ENCODE measurements around the gene DPY30. TPM values are rescaled to one million over a fixed set of nuclear protein-coding genes. Genes with fewer than 3 reads are reported as not detected.

DPY30 gene
- total and polyA plus RNA-seq, 2 experiments from 2014 or later: 156 to 518 TPM

DNA sequence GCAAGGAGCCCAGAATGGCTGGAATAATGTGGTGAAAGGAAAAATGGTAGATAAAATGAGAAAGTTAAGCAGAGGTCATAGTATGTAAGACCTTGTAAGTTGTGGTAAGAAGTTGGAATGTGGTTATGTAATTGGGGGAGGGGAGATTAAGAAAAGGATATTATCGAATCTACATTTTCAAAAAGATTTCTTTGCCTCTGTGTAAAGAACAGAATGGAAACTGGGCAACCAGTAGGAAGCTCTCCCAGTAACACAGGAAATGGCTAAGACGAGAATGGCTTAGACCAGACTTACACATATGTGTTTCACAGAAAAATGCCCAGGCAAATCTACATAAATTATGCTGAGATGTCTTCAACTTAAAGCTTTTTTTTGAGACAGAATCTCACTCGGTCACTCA is 42.0 kb downstream of the DPY30 start:
- Mint-ChIP-seq H3K4me3 (no peak overlapping the region), H3K9me3 (no peaks in the 10 kb centered on the region), H3K27me3 (ENCODE audit: insufficient read depth, low read depth, poor library complexity) (peaks cover 2% of the 10 kb centered on the region), H3K27ac (no peak overlapping the region), H3K4me1 (peaks cover 16% of the 10 kb centered on the region), H3K36me3 (ENCODE audit: low read depth) (no peaks in the 10 kb centered on the region)
- H3F3A ChIP-seq (replicated peaks; ENCODE audit: low read depth): no peaks in the 10 kb centered on the region
- H3K27me3 ChIP-seq (ENCODE audit: insufficient read depth): no peaks in the 10 kb centered on the region
- peaks cover 98% of the 10 kb centered on the region for H3K79me2 ChIP-seq (replicated peaks; ENCODE audit: insufficient read depth)
- peaks cover 26% of the 10 kb centered on the region for H4K20me1 ChIP-seq (replicated peaks; ENCODE audit: insufficient read depth)
- no peaks in the 10 kb centered on the region for H3K36me3 ChIP-seq (ENCODE audit: insufficient read depth)
- H3K27ac ChIP-seq (ENCODE audit: low read depth): 0 out of 2 replicates have a peak overlapping the region, but pooled peaks have one; percentile 36
- no peaks in the 10 kb centered on the region for H3K9me2 ChIP-seq (ENCODE audit: insufficient read depth)
- H3K4me1 ChIP-seq (ENCODE audit: insufficient read depth): no peaks in the 10 kb centered on the region
- H3K4me3 ChIP-seq: no peak overlapping the region
- H2AFZ ChIP-seq: no peak overlapping the region
- no peak for DNase-seq (ENCODE audit: low spot score)
- no peak for ATAC-seq
- H3K4me2 ChIP-seq: no peak overlapping the region
- TF ChIP-seq STAT1 (IDR thresholded peaks at IDR 0.05; ENCODE audit: unreplicated experiment) (no peak), ZNF331 (CRISPR knock-in tag; IDR thresholded peaks at IDR 0.05; ENCODE audit: low read depth) (no peak), POLR2AphosphoS5 (IDR thresholded peaks at IDR 0.05; ENCODE audit: low read depth) (no peak), EZH2 (IDR thresholded peaks at IDR 0.05; ENCODE audit: low read depth, unreplicated experiment) (no peak), NANOG (IDR thresholded peaks at IDR 0.05; ENCODE audit: borderline replicate concordance) (no peak), ZNF114 (CRISPR knock-in tag; IDR thresholded peaks at IDR 0.05) (no peak)
- TF ChIP-seq, protein P1, sequence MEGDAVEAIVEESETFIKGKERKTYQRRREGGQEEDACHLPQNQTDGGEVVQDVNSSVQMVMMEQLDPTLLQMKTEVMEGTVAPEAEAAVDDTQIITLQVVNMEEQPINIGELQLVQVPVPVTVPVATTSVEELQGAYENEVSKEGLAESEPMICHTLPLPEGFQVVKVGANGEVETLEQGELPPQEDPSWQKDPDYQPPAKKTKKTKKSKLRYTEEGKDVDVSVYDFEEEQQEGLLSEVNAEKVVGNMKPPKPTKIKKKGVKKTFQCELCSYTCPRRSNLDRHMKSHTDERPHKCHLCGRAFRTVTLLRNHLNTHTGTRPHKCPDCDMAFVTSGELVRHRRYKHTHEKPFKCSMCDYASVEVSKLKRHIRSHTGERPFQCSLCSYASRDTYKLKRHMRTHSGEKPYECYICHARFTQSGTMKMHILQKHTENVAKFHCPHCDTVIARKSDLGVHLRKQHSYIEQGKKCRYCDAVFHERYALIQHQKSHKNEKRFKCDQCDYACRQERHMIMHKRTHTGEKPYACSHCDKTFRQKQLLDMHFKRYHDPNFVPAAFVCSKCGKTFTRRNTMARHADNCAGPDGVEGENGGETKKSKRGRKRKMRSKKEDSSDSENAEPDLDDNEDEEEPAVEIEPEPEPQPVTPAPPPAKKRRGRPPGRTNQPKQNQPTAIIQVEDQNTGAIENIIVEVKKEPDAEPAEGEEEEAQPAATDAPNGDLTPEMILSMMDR (conservative IDR thresholded peaks at IDR 0.05; ENCODE audit: low read depth in 2 of 2): no peak
- TF ChIP-seq, protein P2, sequence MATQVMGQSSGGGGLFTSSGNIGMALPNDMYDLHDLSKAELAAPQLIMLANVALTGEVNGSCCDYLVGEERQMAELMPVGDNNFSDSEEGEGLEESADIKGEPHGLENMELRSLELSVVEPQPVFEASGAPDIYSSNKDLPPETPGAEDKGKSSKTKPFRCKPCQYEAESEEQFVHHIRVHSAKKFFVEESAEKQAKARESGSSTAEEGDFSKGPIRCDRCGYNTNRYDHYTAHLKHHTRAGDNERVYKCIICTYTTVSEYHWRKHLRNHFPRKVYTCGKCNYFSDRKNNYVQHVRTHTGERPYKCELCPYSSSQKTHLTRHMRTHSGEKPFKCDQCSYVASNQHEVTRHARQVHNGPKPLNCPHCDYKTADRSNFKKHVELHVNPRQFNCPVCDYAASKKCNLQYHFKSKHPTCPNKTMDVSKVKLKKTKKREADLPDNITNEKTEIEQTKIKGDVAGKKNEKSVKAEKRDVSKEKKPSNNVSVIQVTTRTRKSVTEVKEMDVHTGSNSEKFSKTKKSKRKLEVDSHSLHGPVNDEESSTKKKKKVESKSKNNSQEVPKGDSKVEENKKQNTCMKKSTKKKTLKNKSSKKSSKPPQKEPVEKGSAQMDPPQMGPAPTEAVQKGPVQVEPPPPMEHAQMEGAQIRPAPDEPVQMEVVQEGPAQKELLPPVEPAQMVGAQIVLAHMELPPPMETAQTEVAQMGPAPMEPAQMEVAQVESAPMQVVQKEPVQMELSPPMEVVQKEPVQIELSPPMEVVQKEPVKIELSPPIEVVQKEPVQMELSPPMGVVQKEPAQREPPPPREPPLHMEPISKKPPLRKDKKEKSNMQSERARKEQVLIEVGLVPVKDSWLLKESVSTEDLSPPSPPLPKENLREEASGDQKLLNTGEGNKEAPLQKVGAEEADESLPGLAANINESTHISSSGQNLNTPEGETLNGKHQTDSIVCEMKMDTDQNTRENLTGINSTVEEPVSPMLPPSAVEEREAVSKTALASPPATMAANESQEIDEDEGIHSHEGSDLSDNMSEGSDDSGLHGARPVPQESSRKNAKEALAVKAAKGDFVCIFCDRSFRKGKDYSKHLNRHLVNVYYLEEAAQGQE (IDR thresholded peaks at IDR 0.05; ENCODE audit: unreplicated experiment): no peak
- TF ChIP-seq, protein P3, sequence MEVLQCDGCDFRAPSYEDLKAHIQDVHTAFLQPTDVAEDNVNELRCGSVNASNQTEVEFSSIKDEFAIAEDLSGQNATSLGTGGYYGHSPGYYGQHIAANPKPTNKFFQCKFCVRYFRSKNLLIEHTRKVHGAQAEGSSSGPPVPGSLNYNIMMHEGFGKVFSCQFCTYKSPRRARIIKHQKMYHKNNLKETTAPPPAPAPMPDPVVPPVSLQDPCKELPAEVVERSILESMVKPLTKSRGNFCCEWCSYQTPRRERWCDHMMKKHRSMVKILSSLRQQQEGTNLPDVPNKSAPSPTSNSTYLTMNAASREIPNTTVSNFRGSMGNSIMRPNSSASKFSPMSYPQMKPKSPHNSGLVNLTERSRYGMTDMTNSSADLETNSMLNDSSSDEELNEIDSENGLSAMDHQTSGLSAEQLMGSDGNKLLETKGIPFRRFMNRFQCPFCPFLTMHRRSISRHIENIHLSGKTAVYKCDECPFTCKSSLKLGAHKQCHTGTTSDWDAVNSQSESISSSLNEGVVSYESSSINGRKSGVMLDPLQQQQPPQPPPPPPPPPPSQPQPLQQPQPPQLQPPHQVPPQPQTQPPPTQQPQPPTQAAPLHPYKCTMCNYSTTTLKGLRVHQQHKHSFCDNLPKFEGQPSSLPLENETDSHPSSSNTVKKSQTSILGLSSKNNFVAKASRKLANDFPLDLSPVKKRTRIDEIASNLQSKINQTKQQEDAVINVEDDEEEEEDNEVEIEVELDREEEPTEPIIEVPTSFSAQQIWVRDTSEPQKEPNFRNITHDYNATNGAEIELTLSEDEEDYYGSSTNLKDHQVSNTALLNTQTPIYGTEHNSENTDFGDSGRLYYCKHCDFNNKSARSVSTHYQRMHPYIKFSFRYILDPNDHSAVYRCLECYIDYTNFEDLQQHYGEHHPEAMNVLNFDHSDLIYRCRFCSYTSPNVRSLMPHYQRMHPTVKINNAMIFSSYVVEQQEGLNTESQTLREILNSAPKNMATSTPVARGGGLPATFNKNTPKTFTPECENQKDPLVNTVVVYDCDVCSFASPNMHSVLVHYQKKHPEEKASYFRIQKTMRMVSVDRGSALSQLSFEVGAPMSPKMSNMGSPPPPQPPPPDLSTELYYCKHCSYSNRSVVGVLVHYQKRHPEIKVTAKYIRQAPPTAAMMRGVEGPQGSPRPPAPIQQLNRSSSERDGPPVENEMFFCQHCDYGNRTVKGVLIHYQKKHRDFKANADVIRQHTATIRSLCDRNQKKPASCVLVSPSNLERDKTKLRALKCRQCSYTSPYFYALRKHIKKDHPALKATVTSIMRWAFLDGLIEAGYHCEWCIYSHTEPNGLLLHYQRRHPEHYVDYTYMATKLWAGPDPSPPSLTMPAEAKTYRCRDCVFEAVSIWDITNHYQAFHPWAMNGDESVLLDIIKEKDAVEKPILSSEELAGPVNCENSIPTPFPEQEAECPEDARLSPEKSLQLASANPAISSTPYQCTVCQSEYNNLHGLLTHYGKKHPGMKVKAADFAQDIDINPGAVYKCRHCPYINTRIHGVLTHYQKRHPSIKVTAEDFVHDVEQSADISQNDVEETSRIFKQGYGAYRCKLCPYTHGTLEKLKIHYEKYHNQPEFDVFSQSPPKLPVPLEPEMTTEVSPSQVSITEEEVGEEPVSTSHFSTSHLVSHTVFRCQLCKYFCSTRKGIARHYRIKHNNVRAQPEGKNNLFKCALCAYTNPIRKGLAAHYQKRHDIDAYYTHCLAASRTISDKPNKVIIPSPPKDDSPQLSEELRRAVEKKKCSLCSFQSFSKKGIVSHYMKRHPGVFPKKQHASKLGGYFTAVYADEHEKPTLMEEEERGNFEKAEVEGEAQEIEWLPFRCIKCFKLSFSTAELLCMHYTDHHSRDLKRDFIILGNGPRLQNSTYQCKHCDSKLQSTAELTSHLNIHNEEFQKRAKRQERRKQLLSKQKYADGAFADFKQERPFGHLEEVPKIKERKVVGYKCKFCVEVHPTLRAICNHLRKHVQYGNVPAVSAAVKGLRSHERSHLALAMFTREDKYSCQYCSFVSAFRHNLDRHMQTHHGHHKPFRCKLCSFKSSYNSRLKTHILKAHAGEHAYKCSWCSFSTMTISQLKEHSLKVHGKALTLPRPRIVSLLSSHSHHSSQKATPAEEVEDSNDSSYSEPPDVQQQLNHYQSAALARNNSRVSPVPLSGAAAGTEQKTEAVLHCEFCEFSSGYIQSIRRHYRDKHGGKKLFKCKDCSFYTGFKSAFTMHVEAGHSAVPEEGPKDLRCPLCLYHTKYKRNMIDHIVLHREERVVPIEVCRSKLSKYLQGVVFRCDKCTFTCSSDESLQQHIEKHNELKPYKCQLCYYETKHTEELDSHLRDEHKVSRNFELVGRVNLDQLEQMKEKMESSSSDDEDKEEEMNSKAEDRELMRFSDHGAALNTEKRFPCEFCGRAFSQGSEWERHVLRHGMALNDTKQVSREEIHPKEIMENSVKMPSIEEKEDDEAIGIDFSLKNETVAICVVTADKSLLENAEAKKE (CRISPR knock-in tag; IDR thresholded peaks at IDR 0.05): no peak
